ENCODE data around the gene C9.
"Not testable (repeated sequence)": the region's sequence is repeated elsewhere in the genome, so short reads cannot be mapped to it uniquely, and the experiment has no call there.

The C9 gene

DNA sequence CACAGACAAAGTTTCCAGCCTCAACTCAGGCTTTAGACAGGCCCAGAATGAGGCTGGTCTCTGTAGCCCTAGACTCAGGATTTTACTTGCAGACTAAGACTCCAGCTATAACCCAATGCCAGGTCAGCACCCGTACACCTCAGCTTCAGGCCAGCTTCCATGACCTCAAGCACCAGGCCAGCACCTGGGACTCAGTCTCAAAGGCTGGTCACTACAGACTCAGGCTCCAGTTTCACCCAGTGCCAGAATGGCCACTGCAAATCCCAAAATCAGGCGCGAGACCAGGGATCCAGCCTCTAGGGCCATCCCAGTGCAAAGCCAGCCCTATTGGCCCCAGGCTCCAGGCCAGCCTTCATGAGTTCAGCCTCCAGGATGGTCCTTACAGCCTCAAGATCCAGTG lies 44.9 kb downstream of the C9 start:
- DNase-seq: no peak

DNA sequence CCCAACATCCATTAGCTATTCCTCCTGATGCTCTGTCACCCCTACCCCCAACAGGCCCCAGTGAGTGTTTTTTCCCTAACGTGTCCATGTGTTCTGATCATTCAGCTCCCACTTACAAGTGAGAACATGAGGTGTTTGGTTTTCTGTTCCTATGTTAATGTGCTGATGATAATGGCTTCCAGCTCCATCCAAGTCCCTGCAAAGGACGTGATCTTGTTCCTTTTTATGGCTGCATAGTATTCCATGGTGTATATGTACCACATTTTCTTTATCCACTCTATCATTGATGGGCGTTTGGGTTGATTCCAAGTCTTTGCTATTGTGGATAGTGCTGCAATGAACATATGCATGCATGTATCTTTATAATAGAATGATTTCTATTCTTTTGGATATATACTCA lies 47.8 kb downstream of the C9 start:
- not testable (repeated sequence) for DNase-seq

DNA sequence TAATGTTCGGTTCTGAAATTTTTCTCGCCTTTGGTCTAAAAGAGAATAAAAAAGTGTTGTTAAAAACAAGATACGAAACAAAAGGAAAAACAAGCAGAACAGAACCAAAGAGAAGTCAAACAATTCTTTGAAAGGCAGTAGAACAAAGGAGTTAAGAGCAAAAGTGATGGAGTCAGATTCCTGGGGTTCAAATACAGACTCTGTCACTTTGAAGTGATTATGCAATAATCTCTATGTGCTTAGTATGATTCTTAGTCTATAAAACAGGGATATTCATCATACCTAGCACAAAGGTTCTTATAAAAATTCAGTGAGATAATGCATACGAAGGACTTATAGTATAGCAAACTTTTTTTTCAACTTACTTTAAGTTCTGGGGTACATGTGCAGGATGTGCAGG lies 48.3 kb downstream of the C9 start:
- no peak for DNase-seq

DNA sequence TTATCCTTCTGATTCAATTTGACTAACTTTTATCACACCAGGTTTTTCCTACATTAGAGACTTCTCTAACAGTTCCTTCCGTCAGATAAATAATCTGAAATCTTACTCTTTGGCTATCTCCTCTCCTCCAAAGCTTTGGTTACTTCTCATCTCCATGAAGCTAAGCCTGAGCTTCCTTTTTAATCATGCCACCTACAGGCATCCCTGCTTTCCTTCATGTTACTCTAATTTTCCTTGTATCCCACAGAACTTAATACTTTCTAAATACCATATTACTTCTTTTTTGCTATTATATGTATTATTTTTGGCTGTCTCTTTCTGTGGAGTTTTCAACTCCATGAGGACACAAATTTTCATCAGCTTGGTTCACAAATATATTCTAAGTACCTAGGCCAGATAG lies 49.7 kb downstream of the C9 start:
- DNase-seq: no peak

DNA sequence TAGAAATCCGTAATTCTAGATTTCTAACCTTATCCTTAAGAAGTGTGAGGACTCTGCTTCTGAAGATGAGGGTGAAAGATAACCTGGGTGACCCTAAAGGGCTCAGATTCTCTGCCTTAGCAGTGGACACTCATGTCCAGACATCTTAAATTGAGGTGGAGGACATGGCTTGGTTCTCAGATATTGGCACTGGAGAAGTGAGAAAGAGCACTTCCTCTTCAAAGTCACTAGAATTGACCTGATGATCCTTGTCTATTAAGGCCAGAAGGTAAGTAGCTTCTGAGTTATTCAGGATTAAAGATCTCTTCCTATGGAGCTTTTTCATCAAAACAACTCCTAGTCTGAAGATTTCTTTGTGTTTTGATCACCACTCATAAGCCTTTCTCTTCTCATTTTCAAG lies 54.8 kb downstream of the C9 start:
- no peak for DNase-seq

DNA sequence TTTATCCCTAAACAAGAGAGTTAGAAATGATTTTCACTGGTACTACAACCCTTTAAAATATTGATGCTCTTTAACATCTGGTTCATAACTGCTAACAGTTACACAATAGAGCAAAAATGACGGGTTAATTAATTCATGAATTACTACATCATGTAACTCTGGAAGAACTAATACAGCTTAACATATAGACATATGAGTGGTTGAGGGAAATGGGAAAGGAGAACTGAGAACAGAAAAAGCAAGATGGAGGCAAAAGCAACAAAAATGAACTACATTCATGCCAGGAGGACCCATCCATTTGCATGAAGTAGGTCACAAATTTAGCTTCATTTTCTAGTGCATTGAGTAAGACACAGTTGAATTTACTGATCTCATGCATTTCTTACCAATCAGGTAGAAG lies 61.8 kb downstream of the C9 start:
- DNase-seq: no peak

DNA sequence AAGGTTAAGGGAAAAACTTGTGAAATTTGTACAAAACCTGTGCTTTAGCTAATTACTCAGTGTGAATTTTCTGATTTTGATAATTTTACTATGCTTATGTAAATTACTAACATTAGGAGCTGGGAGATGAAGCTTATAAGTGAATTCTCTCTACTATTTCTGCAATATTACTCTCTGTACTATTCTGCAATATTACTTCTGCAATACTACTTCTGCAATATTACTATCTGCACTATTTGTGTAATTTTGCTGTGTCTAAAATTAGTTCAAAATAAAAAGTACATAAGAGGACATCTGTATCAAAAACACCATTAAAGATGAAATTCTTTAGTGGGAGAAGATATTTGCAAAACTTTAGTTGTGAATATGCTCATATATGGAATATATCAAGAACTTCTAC lies 62.9 kb downstream of the C9 start:
- no peak for DNase-seq

DNA sequence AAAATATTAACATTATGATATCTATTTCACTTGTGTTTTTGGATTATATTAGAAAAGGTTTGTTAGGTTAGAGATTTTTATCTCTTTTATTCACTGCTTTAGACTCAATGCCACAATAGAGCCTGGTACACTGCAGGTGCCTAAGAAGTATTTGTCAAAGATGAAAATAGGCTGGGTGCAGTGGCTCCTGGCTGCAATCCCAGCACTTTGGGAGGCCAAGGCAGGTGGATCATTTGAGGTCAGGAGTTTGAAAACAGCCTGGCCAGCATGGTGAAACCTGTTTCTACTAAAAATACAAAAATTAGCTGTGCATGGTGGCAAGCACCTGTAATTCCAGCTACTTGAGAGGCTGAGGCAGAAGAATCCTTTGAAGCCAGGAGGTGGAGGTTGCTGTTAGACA lies 64.3 kb downstream of the C9 start:
- DNase-seq: no peak

DNA sequence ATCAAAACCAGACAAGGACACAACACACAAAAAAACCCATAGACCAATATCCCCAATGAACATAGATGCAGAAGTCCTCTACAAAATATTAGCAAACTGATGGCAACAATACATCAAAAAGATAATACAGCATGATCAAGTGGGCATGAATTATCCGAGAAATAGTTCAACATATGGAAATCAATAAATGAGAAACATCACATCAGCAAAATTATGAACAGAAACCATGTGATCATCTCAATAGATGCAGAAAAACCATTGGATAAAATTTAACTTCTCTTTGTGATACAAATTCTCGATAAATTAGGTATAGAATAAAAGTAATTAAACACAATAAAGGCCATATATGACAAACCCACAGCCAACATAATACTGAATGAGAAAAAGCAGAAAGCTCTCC lies 69.6 kb downstream of the C9 start:
- no peak for DNase-seq

DNA sequence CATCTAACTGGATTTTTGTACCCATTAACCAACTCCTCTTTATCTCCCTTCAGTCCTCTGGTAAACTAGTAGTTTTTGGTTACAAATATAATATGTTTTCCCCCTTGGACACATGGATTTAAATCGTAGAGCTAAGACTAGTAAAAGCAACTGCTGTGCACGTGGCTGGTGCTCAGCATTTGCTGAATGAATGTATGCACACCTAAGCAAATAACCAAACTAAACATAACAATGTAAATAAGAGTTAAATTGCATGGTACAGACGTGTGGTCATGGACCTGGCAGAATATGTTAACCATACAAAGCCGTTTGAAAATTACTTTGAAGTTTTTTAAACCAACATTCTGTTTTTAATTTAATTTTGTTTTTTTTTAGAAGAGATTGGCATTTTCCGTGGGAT lies 79.7 kb downstream of the C9 start:
- DNase-seq: no peak

DNA sequence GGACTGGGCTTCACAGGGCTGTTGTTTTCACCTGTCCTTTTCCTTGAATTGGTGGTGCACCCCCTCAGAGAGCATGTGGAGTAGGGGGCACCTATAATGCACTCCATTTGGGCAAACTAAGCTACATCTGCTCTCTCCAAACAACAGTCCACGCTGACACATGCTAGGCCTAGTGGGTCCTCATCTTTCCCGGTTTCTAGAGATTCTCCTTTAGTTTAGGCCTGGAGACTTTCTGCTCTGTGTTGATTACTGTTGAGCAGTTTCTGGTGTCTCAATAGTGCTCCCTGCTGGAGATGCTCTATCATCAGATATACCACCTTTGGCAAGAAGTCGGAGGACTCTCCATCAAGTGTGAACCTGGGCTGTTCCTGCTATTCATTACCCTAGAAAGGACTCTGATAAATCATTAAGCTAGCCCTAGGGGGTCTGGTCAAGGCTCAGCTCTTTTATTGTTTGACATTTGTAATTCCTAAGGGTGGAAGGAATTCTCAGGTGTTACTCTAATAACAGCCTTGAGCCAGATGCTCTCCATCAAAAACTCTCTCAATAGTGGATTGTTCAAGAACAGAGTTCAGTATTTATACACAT lies 81.0 kb downstream of the C9 start:
- peak; percentile 76 for DNase-seq

DNA sequence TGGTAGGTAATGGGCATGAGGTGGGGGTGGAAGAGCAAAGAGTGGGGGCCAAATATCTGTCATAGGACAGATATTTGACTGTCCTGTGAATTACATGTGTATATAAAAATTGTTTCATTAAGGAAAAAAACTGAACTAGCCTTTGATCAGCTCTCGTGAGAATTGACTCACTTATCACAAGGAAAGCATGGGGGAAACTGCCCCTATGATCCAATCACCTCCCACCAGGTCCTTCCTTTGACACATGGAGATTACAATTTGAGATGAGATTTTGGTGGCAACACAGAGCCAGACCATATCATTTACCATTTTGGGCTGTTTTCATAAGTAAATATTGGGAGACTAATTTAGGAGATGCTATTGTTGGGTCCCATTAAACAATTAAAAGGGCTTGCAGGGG lies 81.7 kb downstream of the C9 start:
- DNase-seq: no peak

DNA sequence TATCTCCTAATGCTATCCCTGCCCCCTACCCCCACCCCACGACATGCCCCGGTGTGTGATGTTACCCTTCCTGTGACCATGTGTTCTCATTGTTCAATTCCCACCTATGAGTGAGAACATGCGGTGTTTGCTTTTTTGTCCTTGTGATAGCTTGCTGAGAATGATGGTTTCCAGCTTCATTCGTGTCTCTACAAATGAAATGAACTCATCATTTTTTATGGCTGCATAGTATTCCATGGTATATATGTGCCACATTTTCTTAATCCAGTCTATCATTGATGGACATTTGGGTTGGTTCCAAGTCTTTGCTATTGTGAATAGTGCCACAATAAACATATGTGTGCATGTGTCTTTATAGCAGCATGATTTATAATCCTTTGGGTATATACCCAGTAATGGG lies 88.4 kb downstream of the C9 start:
- DNase-seq: not testable (repeated sequence)

DNA sequence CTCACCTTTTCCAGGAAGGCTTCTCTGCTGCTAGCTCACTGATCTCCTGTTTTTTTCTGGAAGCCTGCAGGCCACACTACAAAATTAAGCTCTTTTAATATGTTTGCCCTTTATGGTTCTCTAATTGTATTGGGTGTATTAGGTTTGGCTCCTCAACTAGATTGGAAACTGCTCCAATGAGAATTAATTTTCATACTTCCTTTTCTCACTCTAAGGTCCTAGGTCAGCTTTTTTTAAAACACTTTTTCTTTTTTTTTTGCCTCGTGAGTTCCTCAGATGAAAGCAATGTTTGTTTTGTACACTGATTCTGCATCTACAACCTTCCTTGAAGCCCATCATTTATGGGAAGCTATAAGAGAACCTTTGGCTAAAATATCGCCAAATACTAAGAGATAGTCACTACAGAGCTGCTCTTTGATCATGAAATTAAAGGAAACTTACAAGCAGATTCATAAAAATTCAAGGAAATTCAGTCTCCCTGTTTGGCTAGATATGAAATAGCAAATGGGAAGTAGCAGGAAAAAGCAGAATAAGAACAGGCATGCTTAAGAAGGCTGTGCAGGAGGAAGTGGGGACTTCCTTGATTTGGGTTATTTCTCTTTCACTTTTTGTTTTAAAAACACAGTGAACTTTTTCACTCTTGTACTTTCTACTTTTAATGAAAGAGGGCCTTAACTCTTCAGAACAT lies 89.8 kb downstream of the C9 start:
- DNase-seq: no peak

DNA sequence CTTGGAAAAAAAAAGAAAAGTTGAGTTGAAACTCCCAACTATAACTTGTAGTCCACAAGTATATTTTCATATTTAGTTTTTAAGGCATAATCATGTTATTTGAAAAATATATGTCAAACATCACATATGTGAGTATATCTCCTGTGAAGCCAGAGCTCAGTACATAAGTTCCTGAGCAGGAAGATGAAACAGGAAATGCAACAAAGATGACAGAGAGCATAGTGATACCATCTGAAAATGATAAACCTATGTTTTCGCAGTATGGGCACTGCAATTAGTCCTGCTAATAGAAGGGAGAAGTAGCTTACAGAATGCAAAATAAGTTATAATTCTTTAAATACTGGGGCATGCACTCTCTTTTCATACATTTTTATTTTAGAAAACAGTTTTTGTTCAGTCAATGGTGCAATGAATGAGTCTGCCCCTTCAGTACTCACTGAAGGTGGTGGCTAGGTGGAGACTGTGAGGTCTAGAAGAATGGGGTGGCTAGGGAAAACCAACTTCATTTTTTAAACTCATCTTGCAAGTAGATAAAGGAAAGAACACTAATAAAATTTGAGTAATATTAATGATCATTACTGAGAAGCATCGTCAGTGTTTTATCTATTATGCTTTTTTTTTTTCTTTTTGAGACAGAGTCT lies 90.9 kb downstream of the C9 start:
- DNase-seq: no peak

DNA sequence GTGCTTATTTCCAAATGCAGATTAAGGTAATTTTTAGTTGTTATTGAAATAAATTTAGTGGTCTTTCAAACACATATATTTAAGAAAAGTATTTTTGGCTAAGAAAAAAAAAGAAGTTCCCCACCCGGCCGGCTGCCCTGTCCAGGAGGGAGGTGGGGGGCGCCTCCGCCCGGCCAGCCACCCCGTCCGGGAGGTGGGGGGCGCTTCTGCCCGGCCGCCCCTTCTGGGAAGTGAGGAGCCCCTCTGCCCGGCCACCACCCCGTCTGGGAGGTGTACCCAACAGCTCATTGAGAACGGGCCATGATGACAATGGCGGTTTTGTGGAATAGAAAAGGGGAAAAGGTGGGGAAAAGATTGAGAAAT lies 91.4 kb downstream of the C9 start:
- DNase-seq: not testable (repeated sequence)

DNA sequence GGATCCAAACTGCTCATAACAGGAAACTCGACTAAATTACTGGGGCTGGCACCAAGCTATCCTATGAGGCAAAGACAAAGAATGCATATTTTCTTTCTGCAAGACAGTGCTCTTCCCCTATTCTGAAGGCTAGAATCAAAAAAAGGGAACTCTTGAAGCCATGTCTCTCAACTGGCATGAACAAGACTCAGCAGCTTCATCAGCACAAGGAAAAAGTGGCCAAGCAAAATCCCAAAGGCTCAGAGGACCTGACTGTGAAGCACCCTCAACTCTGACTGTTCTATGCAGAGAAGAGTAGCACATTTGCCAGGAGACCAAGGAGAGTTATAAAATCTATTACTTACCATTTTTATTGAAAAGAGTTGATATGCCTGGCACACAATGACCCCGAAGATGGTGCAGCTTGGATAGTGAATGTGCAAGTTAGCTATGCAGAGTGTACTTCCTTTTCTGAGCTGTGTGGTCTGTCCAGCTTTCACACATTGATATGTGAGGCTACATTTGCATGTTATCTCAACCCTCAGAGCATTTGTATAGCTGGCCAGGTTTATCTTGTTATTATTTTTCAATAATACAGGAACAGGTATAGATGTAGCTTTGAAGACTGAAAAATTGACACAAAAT lies 94.0 kb downstream of the C9 start:
- DNase-seq: no peak

DNA sequence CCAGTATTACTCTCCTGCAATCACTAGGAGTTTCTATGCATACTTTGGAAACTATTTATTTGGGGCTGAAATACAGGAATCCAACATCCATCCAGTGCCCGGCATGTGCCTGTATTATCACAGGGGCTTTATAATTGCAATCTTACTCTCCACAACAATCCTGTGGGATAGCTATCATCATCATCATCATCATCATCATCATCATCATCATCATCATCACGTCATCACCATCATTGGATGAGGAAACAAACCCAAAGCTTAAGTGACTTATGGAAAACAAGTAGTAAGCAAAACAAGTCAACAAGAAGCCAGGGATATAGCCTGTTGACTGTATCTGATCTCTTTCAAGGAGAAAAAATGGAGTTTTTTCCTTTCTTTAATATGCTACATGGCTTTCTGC lies 97.1 kb downstream of the C9 start:
- no peak for DNase-seq

DNA sequence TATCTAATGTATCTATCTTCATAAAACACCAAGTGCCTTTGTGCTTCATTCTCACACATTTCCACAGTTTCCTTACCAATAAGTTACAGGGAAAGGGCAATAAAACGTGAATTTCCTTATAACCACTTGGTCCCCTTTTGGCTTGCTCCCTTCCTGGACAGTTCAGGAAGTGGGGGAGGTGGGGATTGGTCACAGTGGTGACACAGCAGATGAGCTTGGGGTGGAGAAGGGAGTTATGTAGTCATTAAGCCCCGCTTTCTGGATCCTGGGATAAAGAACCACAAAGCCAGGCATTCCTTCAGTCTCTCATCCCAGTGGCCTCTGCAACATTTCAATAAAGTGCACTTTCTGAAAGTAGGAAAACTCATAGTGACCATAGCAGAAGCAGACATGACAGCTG lies 97.9 kb downstream of the C9 start:
- peak; percentile 21 for DNase-seq

DNA sequence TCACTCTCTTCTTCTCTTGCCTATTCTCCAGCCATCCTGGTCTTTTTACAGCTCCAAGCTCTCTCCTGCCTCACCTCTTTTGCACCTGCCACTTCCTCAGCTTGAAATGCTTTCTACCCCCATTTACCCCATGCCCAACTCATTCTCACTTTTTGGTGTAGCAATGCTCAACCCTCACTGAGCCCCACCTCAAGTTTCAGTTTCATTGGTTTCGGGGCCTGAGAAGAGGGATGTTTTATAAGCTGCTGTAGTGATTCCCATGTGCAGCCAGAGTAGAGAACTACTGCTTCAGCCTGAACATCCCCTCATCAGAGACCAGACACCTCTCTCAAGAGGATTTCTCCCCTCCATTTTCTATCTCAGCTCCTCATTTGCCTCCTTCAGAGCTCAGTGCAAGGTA lies 99.8 kb downstream of the C9 start:
- DNase-seq: no peak

DNA sequence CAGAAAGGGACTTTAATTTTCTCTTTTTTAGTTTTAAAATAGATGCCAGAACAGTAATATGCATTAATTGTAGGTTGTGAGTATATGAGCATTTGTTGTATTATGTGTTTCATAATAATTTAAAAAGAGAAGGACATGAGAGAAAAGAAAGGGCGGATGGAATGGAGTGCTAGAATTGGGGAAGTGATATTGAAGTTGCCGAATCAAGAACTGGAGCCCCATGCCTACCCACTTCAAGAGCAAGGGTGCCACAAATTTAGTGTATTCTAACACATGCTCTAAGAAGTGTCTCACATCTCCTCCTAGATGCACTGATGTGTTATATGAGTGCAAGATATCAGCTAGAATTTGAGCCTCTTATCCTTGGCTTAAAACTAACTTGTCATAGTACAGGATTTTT lies 101.3 kb downstream of the C9 start:
- DNase-seq: no peak

DNA sequence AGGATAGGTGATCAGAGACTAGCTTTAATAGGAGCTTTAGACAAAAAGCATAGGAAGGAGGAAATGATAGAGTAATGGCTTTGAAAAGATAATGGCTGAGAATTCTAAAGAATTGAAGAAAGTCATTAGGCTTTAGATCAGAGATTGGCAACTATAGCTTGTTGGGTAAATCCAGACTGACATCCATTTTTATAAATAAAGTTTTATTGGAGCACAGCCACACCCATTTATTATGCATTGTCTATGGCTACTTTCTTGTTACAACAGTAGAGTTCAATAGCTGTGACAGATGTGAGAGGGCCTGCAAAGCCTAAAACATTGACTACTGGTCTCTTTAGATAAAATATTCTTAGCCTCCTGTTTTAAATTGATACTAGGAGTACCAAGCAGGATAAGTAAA lies 104.2 kb downstream of the C9 start:
- DNase-seq: no peak

DNA sequence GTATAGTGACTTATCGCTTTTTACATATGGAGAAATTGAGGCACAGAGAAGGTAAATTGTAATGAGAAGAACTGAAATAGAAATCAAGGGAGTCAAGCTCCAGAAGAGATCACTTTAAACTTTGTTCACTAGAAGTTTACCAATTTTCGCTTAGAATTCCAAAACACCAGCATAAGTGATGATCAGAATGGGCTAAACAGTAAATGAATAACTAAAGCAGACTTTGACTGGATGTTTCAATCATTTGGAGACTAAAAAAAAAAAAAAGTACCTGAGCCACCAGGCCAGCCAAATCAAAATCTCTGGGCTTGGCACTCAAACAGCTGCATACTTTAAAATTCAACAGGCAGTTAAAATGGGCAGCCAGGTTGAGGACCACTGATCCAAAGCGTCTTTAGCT lies 106.7 kb downstream of the C9 start:
- DNase-seq: no peak

DNA sequence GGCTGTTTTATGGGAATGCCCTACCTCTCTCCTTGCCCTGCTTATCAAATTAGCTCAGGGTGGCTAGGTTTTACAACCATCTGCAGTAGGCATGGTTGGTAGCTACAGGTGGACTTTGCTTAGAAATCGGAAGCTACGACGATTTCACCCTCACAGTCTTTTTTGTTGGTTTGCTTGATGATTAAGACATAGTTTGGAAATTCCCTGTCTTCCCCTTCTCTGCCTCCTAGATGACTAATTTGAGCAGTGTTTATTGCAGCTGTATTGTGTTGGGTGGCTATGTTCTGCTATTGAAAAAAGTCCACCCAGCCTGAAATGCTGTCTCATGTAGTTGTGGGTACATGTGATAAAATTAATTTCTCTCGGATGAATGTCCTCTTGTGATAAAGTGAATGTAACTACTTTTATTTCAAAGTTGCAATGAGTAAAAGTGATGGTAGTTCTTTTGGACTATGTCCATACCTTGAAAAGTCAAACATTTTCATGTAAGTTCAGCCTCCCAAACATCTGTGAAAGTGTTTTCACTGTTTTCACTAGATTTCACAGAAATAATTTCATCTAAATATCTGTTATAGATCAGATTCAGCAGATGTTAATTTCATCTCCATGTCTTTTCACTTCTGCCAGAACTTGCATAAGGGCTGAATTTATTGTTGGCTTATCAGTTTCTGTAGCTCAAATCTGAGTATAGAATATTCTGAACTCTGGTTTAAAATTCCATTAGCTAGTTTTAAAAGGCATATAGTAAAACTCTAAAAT lies 107.6 kb downstream of the C9 start:
- peak; percentile 65 for DNase-seq
